GM12878 (cell line): ENCODE data around the gene ARHGAP15. TPM values are rescaled to one million over a fixed set of nuclear protein-coding genes. Genes with fewer than 3 reads are reported as not detected.

Source experiments
- ATAC-seq: fragments of 200-7000 bp; cut with Tn5 transposase; 3 replicates; pipeline ENCODE4 v1.9.1; 2020; ENCODE audit warnings: mild to moderate bottlenecking, moderate library complexity
- BruUV-seq: library from RNA; stranded (reverse); fragments of 400-500 nt; replicated peaks from 2 replicates; lab custom pipeline; 2021; lab: Mats Ljungman, UMichigan
- CTCF ChIA-PET: fragments of 300-600 bp; sonication (Branson Sonifier 250); formaldehyde crosslinking; extraction: SDS; loops from one replicate; lab custom pipeline; 2021; ENCODE audit warnings: inconsistent platforms; lab: Yijun Ruan, JAX
- POLR2A ChIA-PET: fragments of 350-600 bp; formaldehyde crosslinking; extraction: SDS; loops from one replicate; lab custom pipeline; 2021; ENCODE audit warnings: inconsistent platforms; lab: Charles Lee
- RAD21 ChIA-PET: fragments of 300-600 bp; sonication (Branson Sonifier 250); formaldehyde crosslinking; loops from one replicate; lab custom pipeline; 2023; ENCODE audit warnings: antibody characterized with exemption; ENCODE audit not compliant: unreplicated experiment; lab: Charles Lee
- SMC1A ChIA-PET: fragments of 300-600 bp; sonication (Branson Sonifier 250); formaldehyde crosslinking; loops from one replicate; lab custom pipeline; 2023; ENCODE audit not compliant: unreplicated experiment, uncharacterized antibody; lab: Charles Lee
- DNase-seq: peaks from one replicate; pipeline ENCODE4 v3.0.0-alpha.2; 2011; ENCODE audit warnings: low read depth, low spot score
- FAIRE-seq: peaks from 3 replicates; lab custom pipeline; 2011; peaks lifted over from hg19 to GRCh38; lab: Jason Lieb, UNC
- H2AFZ ChIP-seq: 2 replicates; pipeline ENCODE4 v1.6.0; 2011; ENCODE audit warnings: low read depth, low read length, control low read depth; ENCODE audit not compliant: control insufficient read depth
- H3K27ac ChIP-seq: 2 replicates; pipeline ENCODE4 v1.5.1; 2011; ENCODE audit warnings: control low read depth; ENCODE audit not compliant: control insufficient read depth, insufficient read depth
- H3K27me3 ChIP-seq, 2 experiments: replicated peaks in 1 of 2; 2 replicates each; pipeline versions ENCODE4 v1.6.0 to v1.6.1; 2011; ENCODE audit warnings: low read length in 1 of 2; ENCODE audit not compliant: control insufficient read depth in 2 of 2, insufficient read depth in 2 of 2
- H3K36me3 ChIP-seq, 2 experiments: 2 replicates each; pipeline ENCODE4 v1.5.1; 2011; ENCODE audit warnings: low read length in 1 of 2; ENCODE audit not compliant: control insufficient read depth in 2 of 2, insufficient read depth in 2 of 2
- H3K4me1 ChIP-seq: 2 replicates; pipeline ENCODE4 v1.6.1; 2011; ENCODE audit warnings: mild to moderate bottlenecking, low read length, moderate library complexity, mixed read lengths; ENCODE audit not compliant: control insufficient read depth, insufficient read depth
- H3K4me2 ChIP-seq: 2 replicates; pipeline ENCODE4 v1.6.0; 2011; ENCODE audit warnings: control low read depth; ENCODE audit not compliant: control insufficient read depth, insufficient read depth
- H3K4me3 ChIP-seq: fragments of 200-600 bp; sonication (generic); 2 replicates; pipeline ENCODE4 v1.5.1; 2016
- H3K79me2 ChIP-seq: 2 replicates; pipeline ENCODE4 v1.6.0; 2011; ENCODE audit warnings: low read length; ENCODE audit not compliant: control insufficient read depth, insufficient read depth
- H3K9ac ChIP-seq: 2 replicates; pipeline ENCODE4 v1.8.0; 2011; ENCODE audit warnings: low read length, control low read depth, mixed read lengths; ENCODE audit not compliant: control insufficient read depth, insufficient read depth
- H3K9me3 ChIP-seq: replicated peaks from 3 replicates; pipeline ENCODE4 v1.5.1; 2011; ENCODE audit warnings: mild to moderate bottlenecking, low read length; ENCODE audit not compliant: control insufficient read depth, insufficient read depth
- H4K20me1 ChIP-seq: 2 replicates; pipeline ENCODE4 v1.6.0; 2011; ENCODE audit not compliant: control insufficient read depth, insufficient read depth
- CBFB ChIP-seq: IDR thresholded peaks from 2 replicates; pipeline ENCODE4 v1.6.1; 2016; ENCODE audit warnings: antibody characterized with exemption, low read depth
- DPF2 ChIP-seq: fragments of 450-650 bp; IDR thresholded peaks from 2 replicates; pipeline ENCODE4 v1.6.1; 2017; ENCODE audit warnings: mild to moderate bottlenecking
- GABPA ChIP-seq: IDR thresholded peaks from 2 replicates; pipeline ENCODE4 v1.6.1; 2014; ENCODE audit warnings: antibody characterized with exemption, low read depth, mild to moderate bottlenecking, inconsistent platforms
- KLF5 ChIP-seq: fragments of 450-650 bp; IDR thresholded peaks from 2 replicates; pipeline ENCODE4 v1.6.1; 2014; ENCODE audit warnings: mild to moderate bottlenecking; ENCODE audit not compliant: partially characterized antibody
- NR2C2 ChIP-seq: IDR thresholded peaks from 2 replicates; pipeline ENCODE4 v1.6.1; 2011; ENCODE audit warnings: borderline replicate concordance, low read depth; ENCODE audit not compliant: control insufficient read depth, insufficient read length
- NR2F1 ChIP-seq: fragments of 450-650 bp; conservative IDR thresholded peaks from 2 replicates; pipeline ENCODE4 v1.6.1; 2017; ENCODE audit warnings: mild to moderate bottlenecking
- RAD21 ChIP-seq: IDR thresholded peaks from 2 replicates; pipeline ENCODE4 v1.6.1; 2011; ENCODE audit warnings: mild to moderate bottlenecking, low read depth, low read length, moderate library complexity; ENCODE audit not compliant: insufficient read depth
- RFX5 ChIP-seq: IDR thresholded peaks from 2 replicates; pipeline ENCODE4 v1.6.1; 2011; ENCODE audit warnings: low read depth, low read length, improper control_type of control experiment
- TCF7 ChIP-seq: IDR thresholded peaks from 2 replicates; pipeline ENCODE4 v1.6.1; 2014; ENCODE audit warnings: antibody characterized with exemption, borderline replicate concordance
- ZBED1 ChIP-seq: IDR thresholded peaks from 2 replicates; pipeline ENCODE4 v1.6.1; 2016; ENCODE audit warnings: borderline replicate concordance
- ZNF24 ChIP-seq: fragments of 450-650 bp; IDR thresholded peaks from 2 replicates; pipeline ENCODE4 v1.6.1; 2017; ENCODE audit warnings: antibody characterized with exemption, mild to moderate bottlenecking
- WGBS: methylation state at CpG from one replicate; pipeline ENCODE4 v1.1.6; 2016; ENCODE audit warnings: low lambda C conversion rate; ENCODE audit not compliant: insufficient replicate concordance, insufficient coverage; ENCODE audit errors: missing lambda C conversion rate; 5-methylcytosine and 5-hydroxymethylcytosine counted together
- in situ Hi-C: fragments of 300-500 bp; cut with MboI; formaldehyde crosslinking; loops from 9 replicates; pipeline ENCODE4 v1.14.3; 2018; ENCODE audit warnings: mixed read lengths
- intact Hi-C: fragments of 100-400 bp; cut with micrococcal nuclease; formaldehyde crosslinking; loops from one replicate; pipeline ENCODE4 v1.14.2; 2022; ENCODE audit not compliant: unreplicated experiment
- polyA plus RNA-seq, 11 experiments: library from polyadenylated mRNA; depleted of rRNA in 4 of 11; unstranded in 6 of 11; stranded (reverse) in 5 of 11; fragments of >200 nt; fragmentation: Nextera tagmentation in 4 of 11; fragmentation: Illumina TruSeq in 1 of 11; extraction: Ambion mirVana in 4 of 11; extraction: Trizol in 1 of 11; gene quantifications; 1 replicate in 1 of 11; 2 replicates in 10 of 11; pipeline versions ENCODE4 v1.2.1 to v1.2.3, GENCODE V29; 2011 to 2016; ENCODE audit warnings: inconsistent platforms in 2 of 11, missing spikeins in 2 of 11, low read depth in 1 of 11
- total RNA-seq, 4 experiments: library from RNA; depleted of rRNA in 3 of 4; stranded (reverse); fragments of >200 nt in 3 of 4; fragmentation: Illumina TruSeq in 1 of 4; extraction: Trizol in 1 of 4; gene quantifications; 2 replicates each; pipeline versions ENCODE4 v1.2.1 to v1.2.3, GENCODE V29; 2013 to 2021
- TF ChIP-seq, protein P1 (sequence below): fragments of 450-650 bp; formaldehyde crosslinking; IDR thresholded peaks from 2 replicates; pipeline ENCODE4 v1.4.0; 2020; ENCODE audit warnings: mild to moderate bottlenecking, moderate library complexity
- TF ChIP-seq, protein P2 (sequence below): fragments of 450-650 bp; IDR thresholded peaks from 2 replicates; pipeline ENCODE4 v1.6.1; 2017; ENCODE audit warnings: mild to moderate bottlenecking, moderate library complexity

ARHGAP15 gene
- total and polyA plus RNA-seq, 10 of the 15 experiments (the other 5 are each of a cell fraction or from before 2014, with no cell fraction given): 38.0 to 92.6 (median 66.7) TPM

DNA sequence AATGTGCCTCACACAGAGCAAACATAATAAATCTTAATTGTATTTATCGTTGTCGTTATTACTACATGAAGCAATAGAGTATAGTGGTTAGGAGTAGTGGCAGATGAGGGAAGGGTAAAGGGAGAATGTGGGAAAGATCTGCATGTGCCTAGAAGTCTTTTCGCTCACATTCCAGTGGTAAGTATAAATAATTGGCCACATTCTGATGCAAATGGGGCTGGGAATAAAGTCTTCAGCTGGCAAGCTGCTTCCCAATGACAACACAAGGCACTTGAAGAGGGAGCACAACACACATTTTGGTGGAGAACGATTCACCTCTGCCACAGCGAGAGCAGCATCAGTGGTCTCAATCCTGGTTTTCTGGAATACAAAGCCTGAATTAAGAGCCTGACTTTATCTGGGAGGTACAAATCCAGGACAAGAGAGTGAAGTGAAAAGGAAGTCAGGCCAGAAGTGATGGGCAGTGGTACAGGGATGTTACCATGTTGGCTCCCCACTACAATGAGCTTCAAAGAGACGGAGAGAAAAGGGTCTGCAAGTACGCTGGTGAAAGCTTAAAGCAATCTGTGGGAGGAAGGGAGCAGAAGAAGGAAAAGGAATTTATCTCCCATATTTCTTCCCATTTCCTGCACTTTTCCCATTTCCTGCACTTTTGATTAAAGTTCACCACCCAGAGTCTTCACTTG lies 112.3 kb downstream of the ARHGAP15 start:
- Histone ChIP-seq H3K79me2 (no peaks in the 10 kb centered on the region), H3K4me1 (no peaks in the 10 kb centered on the region), H3K9ac (no peak overlapping the region), H2AFZ (no peak overlapping the region), H3K27ac (no peak overlapping the region), H3K4me2 (no peak overlapping the region), H3K27me3 (no peaks in the 10 kb centered on the region), H3K4me3 (no peak overlapping the region), H4K20me1 (no peaks in the 10 kb centered on the region), H3K9me3 (no peaks in the 10 kb centered on the region), H3K36me3 (no peaks in the 10 kb centered on the region; a peak in 2 of 4 replicates)
- CTCF ChIA-PET: interaction anchor here (0.8 to 1.8 kb wide), 7 partner anchors 9 to 131 kb away, joined by 3 to 7 read pairs (median 4); no protein-coding TSS in a partner anchor
- 97% methylated on average over 7 of the region's 7 CpGs for WGBS
- TF ChIP-seq CBFB: no peak
- no peak for TF ChIP-seq ZBED1
- no peak for TF ChIP-seq KLF5
- TF ChIP-seq, protein P1, sequence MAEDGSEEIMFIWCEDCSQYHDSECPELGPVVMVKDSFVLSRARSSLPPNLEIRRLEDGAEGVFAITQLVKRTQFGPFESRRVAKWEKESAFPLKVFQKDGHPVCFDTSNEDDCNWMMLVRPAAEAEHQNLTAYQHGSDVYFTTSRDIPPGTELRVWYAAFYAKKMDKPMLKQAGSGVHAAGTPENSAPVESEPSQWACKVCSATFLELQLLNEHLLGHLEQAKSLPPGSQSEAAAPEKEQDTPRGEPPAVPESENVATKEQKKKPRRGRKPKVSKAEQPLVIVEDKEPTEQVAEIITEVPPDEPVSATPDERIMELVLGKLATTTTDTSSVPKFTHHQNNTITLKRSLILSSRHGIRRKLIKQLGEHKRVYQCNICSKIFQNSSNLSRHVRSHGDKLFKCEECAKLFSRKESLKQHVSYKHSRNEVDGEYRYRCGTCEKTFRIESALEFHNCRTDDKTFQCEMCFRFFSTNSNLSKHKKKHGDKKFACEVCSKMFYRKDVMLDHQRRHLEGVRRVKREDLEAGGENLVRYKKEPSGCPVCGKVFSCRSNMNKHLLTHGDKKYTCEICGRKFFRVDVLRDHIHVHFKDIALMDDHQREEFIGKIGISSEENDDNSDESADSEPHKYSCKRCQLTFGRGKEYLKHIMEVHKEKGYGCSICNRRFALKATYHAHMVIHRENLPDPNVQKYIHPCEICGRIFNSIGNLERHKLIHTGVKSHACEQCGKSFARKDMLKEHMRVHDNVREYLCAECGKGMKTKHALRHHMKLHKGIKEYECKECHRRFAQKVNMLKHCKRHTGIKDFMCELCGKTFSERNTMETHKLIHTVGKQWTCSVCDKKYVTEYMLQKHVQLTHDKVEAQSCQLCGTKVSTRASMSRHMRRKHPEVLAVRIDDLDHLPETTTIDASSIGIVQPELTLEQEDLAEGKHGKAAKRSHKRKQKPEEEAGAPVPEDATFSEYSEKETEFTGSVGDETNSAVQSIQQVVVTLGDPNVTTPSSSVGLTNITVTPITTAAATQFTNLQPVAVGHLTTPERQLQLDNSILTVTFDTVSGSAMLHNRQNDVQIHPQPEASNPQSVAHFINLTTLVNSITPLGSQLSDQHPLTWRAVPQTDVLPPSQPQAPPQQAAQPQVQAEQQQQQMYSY (CRISPR knock-in tag): no peak
- TF ChIP-seq RFX5: no peak
- TF ChIP-seq TCF7: no peak
- no peak for TF ChIP-seq GABPA
- no peak for TF ChIP-seq RAD21
- no peak for TF ChIP-seq DPF2
- TF ChIP-seq, protein P2, sequence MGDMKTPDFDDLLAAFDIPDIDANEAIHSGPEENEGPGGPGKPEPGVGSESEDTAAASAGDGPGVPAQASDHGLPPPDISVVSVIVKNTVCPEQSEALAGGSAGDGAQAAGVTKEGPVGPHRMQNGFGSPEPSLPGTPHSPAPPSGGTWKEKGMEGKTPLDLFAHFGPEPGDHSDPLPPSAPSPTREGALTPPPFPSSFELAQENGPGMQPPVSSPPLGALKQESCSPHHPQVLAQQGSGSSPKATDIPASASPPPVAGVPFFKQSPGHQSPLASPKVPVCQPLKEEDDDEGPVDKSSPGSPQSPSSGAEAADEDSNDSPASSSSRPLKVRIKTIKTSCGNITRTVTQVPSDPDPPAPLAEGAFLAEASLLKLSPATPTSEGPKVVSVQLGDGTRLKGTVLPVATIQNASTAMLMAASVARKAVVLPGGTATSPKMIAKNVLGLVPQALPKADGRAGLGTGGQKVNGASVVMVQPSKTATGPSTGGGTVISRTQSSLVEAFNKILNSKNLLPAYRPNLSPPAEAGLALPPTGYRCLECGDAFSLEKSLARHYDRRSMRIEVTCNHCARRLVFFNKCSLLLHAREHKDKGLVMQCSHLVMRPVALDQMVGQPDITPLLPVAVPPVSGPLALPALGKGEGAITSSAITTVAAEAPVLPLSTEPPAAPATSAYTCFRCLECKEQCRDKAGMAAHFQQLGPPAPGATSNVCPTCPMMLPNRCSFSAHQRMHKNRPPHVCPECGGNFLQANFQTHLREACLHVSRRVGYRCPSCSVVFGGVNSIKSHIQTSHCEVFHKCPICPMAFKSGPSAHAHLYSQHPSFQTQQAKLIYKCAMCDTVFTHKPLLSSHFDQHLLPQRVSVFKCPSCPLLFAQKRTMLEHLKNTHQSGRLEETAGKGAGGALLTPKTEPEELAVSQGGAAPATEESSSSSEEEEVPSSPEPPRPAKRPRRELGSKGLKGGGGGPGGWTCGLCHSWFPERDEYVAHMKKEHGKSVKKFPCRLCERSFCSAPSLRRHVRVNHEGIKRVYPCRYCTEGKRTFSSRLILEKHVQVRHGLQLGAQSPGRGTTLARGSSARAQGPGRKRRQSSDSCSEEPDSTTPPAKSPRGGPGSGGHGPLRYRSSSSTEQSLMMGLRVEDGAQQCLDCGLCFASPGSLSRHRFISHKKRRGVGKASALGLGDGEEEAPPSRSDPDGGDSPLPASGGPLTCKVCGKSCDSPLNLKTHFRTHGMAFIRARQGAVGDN: no peak
- no peak for TF ChIP-seq ZNF24
- TF ChIP-seq NR2F1: no peak
- no peak for TF ChIP-seq NR2C2
- SMC1A ChIA-PET: interaction anchor here (1.1 to 2.1 kb wide), 3 partner anchors 11 to 129 kb away, joined by 3 to 5 read pairs (median 4); no protein-coding TSS in a partner anchor
- RAD21 ChIA-PET: no interaction called here
- no TSS peak for BruUV-seq
- POLR2A ChIA-PET: no interaction called here
- no peak for FAIRE-seq
- ATAC-seq: no peak
- DNase-seq: no peak
- in situ Hi-C loops (no loop called here), intact Hi-C loops (no loop called here)
